ENCODE data around the gene SOX12. TPM values are rescaled to one million over a fixed set of nuclear protein-coding genes. Genes with fewer than 3 reads are reported as not detected.

Gene SOX12
- total and polyA plus RNA-seq, 2 experiments from 2014 or later, result 6.9 to 15.4 TPM

GRCh38 chr20:313402-313801, 11.9 kb upstream of the SOX12 start:
- Histone ChIP-seq H2AFZ (no peak overlapping the region), H3K9me2 (replicated peaks; ENCODE audit: insufficient read depth) (no peaks in the 10 kb centered on the region), H3K9me3 (ENCODE audit: low read depth) (no peaks in the 10 kb centered on the region), H3K79me2 (no peaks in the 10 kb centered on the region), H3K36me3 (replicated peaks; ENCODE audit: insufficient read depth, low read depth) (no peaks in the 10 kb centered on the region), H3K4me2 (no peak overlapping the region), H3K4me3 (no peak overlapping the region), H3K4me1 (ENCODE audit: insufficient read depth) (peaks cover 10% of the 10 kb centered on the region), H3K27ac (no peak overlapping the region), H4K20me1 (ENCODE audit: insufficient read depth, poor library complexity, severe bottlenecking) (no peaks in the 10 kb centered on the region), H3K27me3 (no peaks in the 10 kb centered on the region)
- 88% methylated on average over 5 of the region's 5 CpGs for WGBS (ENCODE audit: low lambda C conversion rate, missing lambda C conversion rate)
- TF ChIP-seq EZH2phosphoT487 (IDR thresholded peaks at IDR 0.05; ENCODE audit: low read depth, severe bottlenecking, unreplicated experiment), result no peak
- no peak for TF ChIP-seq EZH2 (IDR thresholded peaks at IDR 0.05; ENCODE audit: borderline replicate concordance)
- TF ChIP-seq CTCF (IDR thresholded peaks at IDR 0.05; ENCODE audit: poor library complexity), result no peak
- no peak for DNase-seq (ENCODE audit: low spot score)

- no peak overlapping the region for H3K27ac ChIP-seq
- no peaks in the 10 kb centered on the region for H3K9me3 ChIP-seq (ENCODE audit: low read depth)
- peaks cover 5% of the 10 kb centered on the region for H3K4me1 ChIP-seq (ENCODE audit: insufficient read depth)
- no peaks in the 10 kb centered on the region for H3K79me2 ChIP-seq
- no peaks in the 10 kb centered on the region for H3K36me3 ChIP-seq (replicated peaks; ENCODE audit: insufficient read depth, low read depth)
- H4K20me1 ChIP-seq (ENCODE audit: insufficient read depth, poor library complexity, severe bottlenecking), result no peaks in the 10 kb centered on the region
- no peak overlapping the region for H2AFZ ChIP-seq
- no peak overlapping the region for H3K4me3 ChIP-seq
- no peak for TF ChIP-seq EZH2 (IDR thresholded peaks at IDR 0.05; ENCODE audit: borderline replicate concordance)
- TF ChIP-seq CTCF (IDR thresholded peaks at IDR 0.05; ENCODE audit: poor library complexity), result no peak
- TF ChIP-seq EZH2phosphoT487 (IDR thresholded peaks at IDR 0.05; ENCODE audit: low read depth, severe bottlenecking, unreplicated experiment), result no peak
- DNase-seq (ENCODE audit: low spot score), result no peak
- H3K4me2 ChIP-seq, result no peak overlapping the region
- H3K27me3 ChIP-seq, result no peaks in the 10 kb centered on the region
- H3K9me2 ChIP-seq (replicated peaks; ENCODE audit: insufficient read depth), result no peaks in the 10 kb centered on the region
These were observed 11.4 kb upstream of the SOX12 start for GRCh38 chr20:313948-314347.

- Histone ChIP-seq H4K20me1 (ENCODE audit: insufficient read depth, poor library complexity, severe bottlenecking) (no peaks in the 10 kb centered on the region), H2AFZ (no peak overlapping the region), H3K36me3 (replicated peaks; ENCODE audit: insufficient read depth, low read depth) (no peaks in the 10 kb centered on the region), H3K9me2 (replicated peaks; ENCODE audit: insufficient read depth) (no peaks in the 10 kb centered on the region), H3K79me2 (no peaks in the 10 kb centered on the region), H3K27me3 (no peaks in the 10 kb centered on the region), H3K9me3 (ENCODE audit: low read depth) (no peaks in the 10 kb centered on the region), H3K4me3 (no peak overlapping the region), H3K27ac (no peak overlapping the region), H3K4me1 (ENCODE audit: insufficient read depth) (no peaks in the 10 kb centered on the region), H3K4me2 (no peak overlapping the region)
- no peak for DNase-seq (ENCODE audit: low spot score)
- WGBS (ENCODE audit: low lambda C conversion rate, missing lambda C conversion rate), result 97% methylated on average over 2 of the region's 2 CpGs
- TF ChIP-seq CTCF (IDR thresholded peaks at IDR 0.05; ENCODE audit: poor library complexity), result no peak
- no peak for TF ChIP-seq EZH2 (IDR thresholded peaks at IDR 0.05; ENCODE audit: borderline replicate concordance)
- no peak for TF ChIP-seq EZH2phosphoT487 (IDR thresholded peaks at IDR 0.05; ENCODE audit: low read depth, severe bottlenecking, unreplicated experiment)
These were observed 8.9 kb upstream of the SOX12 start for GRCh38 chr20:316316-317068.

All from hepatocyte (in vitro differentiated cells).